ENCODE data around the gene WNT7B. TPM values are rescaled to one million over a fixed set of nuclear protein-coding genes. Genes with fewer than 3 reads are reported as not detected.

Gene WNT7B
- total RNA-seq, 1 donor from 2014 or later: 1.8 TPM

DNA sequence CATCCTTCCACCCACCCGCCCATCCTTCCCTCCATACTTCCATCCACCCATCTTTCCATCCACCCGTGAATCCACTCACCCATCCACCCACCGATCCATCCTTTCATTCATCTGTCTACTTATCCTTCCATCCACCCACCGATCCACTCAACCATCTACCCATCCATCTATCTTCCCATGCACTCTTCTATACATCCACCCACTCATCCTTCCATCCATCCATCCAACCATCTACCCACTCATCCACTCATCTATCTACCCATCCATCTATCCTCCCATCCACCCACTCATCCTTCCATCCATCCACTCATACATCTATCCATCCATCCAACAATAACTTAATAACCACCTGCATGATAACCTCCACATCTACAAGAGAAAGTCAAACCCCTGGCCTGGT is 47.3 kb downstream of the WNT7B start:
- Histone ChIP-seq H3K4me1 (no peaks in the 10 kb centered on the region), H3K27ac (no peak overlapping the region), H3K79me2 (ENCODE audit: low read depth) (no peaks in the 10 kb centered on the region), H4K20me1 (ENCODE audit: low read depth) (no peaks in the 10 kb centered on the region), H3K9me3 (ENCODE audit: low read depth) (no peaks in the 10 kb centered on the region), H3K9ac (no peak overlapping the region), H3K4me3 (no peak overlapping the region), H3F3A (ENCODE audit: low read depth) (no peaks in the 10 kb centered on the region), H3K4me2 (no peak overlapping the region), H3K27me3 (no peaks in the 10 kb centered on the region), H3K36me3 (no peaks in the 10 kb centered on the region), H2AFZ (replicated peaks) (no peak overlapping the region)
- no peak for DNase-seq (ENCODE audit: low spot score)
- Mint-ChIP-seq H3K27me3 (ENCODE audit: insufficient read depth, low read depth) (peaks cover 4% of the 10 kb centered on the region), H3K9me3 (peaks cover 2% of the 10 kb centered on the region), H3K36me3 (peaks cover 10% of the 10 kb centered on the region), H3K4me3 (no peak overlapping the region), H3K27ac (no peak overlapping the region), H3K4me1 (peaks cover 9% of the 10 kb centered on the region)
- TF ChIP-seq EZH2phosphoT487 (IDR thresholded peaks at IDR 0.05): no peak
- no peak for TF ChIP-seq CTCF (IDR thresholded peaks at IDR 0.05)
- TF ChIP-seq EZH2 (IDR thresholded peaks at IDR 0.05): no peak

GRCh38 chr22:45928726-45929368 is 48.1 kb downstream of the WNT7B start:
- Mint-ChIP-seq H3K9me3 (peaks cover 2% of the 10 kb centered on the region), H3K4me3 (no peak overlapping the region), H3K4me1 (peaks cover 8% of the 10 kb centered on the region), H3K27me3 (ENCODE audit: insufficient read depth, low read depth) (peaks cover 4% of the 10 kb centered on the region), H3K36me3 (peaks cover 10% of the 10 kb centered on the region), H3K27ac (no peak overlapping the region)
- Histone ChIP-seq H3K27me3 (no peaks in the 10 kb centered on the region), H3K9ac (no peak overlapping the region), H3K36me3 (no peaks in the 10 kb centered on the region), H3K9me3 (ENCODE audit: low read depth) (no peaks in the 10 kb centered on the region), H3K4me2 (no peak overlapping the region), H3K4me1 (no peaks in the 10 kb centered on the region), H2AFZ (replicated peaks) (no peak overlapping the region), H4K20me1 (ENCODE audit: low read depth) (no peaks in the 10 kb centered on the region), H3K79me2 (ENCODE audit: low read depth) (no peaks in the 10 kb centered on the region), H3K27ac (no peak overlapping the region), H3F3A (ENCODE audit: low read depth) (no peaks in the 10 kb centered on the region), H3K4me3 (no peak overlapping the region)
- DNase-seq (ENCODE audit: low spot score): no peak
- TF ChIP-seq CTCF (IDR thresholded peaks at IDR 0.05) (no peak), EZH2phosphoT487 (IDR thresholded peaks at IDR 0.05) (no peak), EZH2 (IDR thresholded peaks at IDR 0.05) (no peak)

DNA sequence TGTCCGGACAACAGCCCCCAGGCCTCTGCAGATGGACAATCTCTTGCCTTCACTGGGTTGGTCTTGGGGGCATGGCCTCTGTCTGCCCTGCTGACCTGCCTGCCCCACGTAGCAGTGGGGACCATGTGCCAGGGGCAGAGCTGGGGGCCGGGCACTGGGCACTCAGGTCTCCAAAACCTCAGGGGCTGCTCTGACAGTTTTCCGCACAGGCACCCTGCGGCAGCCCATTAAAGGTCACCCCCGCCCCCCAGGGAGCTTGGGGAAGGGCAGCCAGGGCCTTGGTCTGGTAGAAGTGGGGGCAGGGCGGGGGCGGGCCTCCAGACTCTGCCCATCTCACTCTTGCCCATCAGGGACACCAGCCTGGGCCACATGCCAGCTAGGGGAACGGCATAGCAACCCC is 49.9 kb downstream of the WNT7B start:
- H3K27me3 ChIP-seq: no peaks in the 10 kb centered on the region
- Mint-ChIP-seq H3K36me3 (peaks cover 9% of the 10 kb centered on the region), H3K4me3 (no peak overlapping the region), H3K4me1 (peaks cover 4% of the 10 kb centered on the region), H3K27me3 (ENCODE audit: insufficient read depth, low read depth) (no peaks in the 10 kb centered on the region), H3K27ac (peak overlapping the region; percentile 42), H3K9me3 (no peaks in the 10 kb centered on the region)
- no peaks in the 10 kb centered on the region for H4K20me1 ChIP-seq (ENCODE audit: low read depth)
- H3K9ac ChIP-seq: no peak overlapping the region
- H3K4me1 ChIP-seq: no peaks in the 10 kb centered on the region
- no peak overlapping the region for H3K4me3 ChIP-seq
- no peaks in the 10 kb centered on the region for H3F3A ChIP-seq (ENCODE audit: low read depth)
- no peak overlapping the region for H3K4me2 ChIP-seq
- H3K9me3 ChIP-seq (ENCODE audit: low read depth): no peaks in the 10 kb centered on the region
- DNase-seq (ENCODE audit: low spot score): no peak
- TF ChIP-seq EZH2 (IDR thresholded peaks at IDR 0.05): no peak
- no peak for TF ChIP-seq CTCF (IDR thresholded peaks at IDR 0.05)
- TF ChIP-seq EZH2phosphoT487 (IDR thresholded peaks at IDR 0.05): no peak
- H3K27ac ChIP-seq: no peak overlapping the region
- no peaks in the 10 kb centered on the region for H3K36me3 ChIP-seq
- H2AFZ ChIP-seq (replicated peaks): no peak overlapping the region
- no peaks in the 10 kb centered on the region for H3K79me2 ChIP-seq (ENCODE audit: low read depth)

All from neural progenitor cell (in vitro differentiated cells).